WTC11 (cell line): ENCODE measurements around the gene C20orf204.

Experiments used
- CBFB ChIP-seq: sonication (generic); formaldehyde crosslinking; IDR thresholded peaks from 2 replicates; pipeline ENCODE4 v1.8.1; 2022; ENCODE audit warnings: mild to moderate bottlenecking, low read depth, missing genetic modification reagents
- FOXJ3 ChIP-seq: sonication (generic); formaldehyde crosslinking; IDR thresholded peaks from 2 replicates; pipeline ENCODE4 v1.9.0; 2021; ENCODE audit warnings: missing genetic modification reagents, mild to moderate bottlenecking, borderline replicate concordance
- FOXP1 ChIP-seq: sonication (generic); formaldehyde crosslinking; IDR thresholded peaks from 2 replicates; pipeline ENCODE4 v1.8.0; 2022; ENCODE audit warnings: missing genetic modification reagents, mild to moderate bottlenecking, moderate library complexity, borderline replicate concordance
- NR1H2 ChIP-seq: sonication (generic); formaldehyde crosslinking; IDR thresholded peaks from 2 replicates; pipeline ENCODE4 v1.9.0; 2021; ENCODE audit warnings: mild to moderate bottlenecking, moderate library complexity, missing genetic modification reagents
- NR3C1 ChIP-seq: sonication (generic); formaldehyde crosslinking; conservative IDR thresholded peaks from 2 replicates; pipeline ENCODE4 v1.8.1; 2023; ENCODE audit warnings: low read depth, mild to moderate bottlenecking, missing genetic modification reagents
- SMAD3 ChIP-seq: sonication (generic); formaldehyde crosslinking; IDR thresholded peaks from 2 replicates; pipeline ENCODE4 v1.8.0; 2022; ENCODE audit warnings: missing genetic modification reagents, mild to moderate bottlenecking, borderline replicate concordance
- TEAD4 ChIP-seq: sonication (generic); formaldehyde crosslinking; IDR thresholded peaks from 2 replicates; pipeline ENCODE4 v1.8.0; 2022; ENCODE audit warnings: mild to moderate bottlenecking, missing genetic modification reagents
- ZNF219 ChIP-seq: sonication (generic); formaldehyde crosslinking; IDR thresholded peaks from 2 replicates; pipeline ENCODE4 v1.8.0; 2023; ENCODE audit warnings: missing genetic modification reagents, mild to moderate bottlenecking, borderline replicate concordance
- ZNF232 ChIP-seq: sonication (generic); formaldehyde crosslinking; IDR thresholded peaks from 2 replicates; pipeline ENCODE4 v1.8.0; 2022; ENCODE audit warnings: mild to moderate bottlenecking, missing genetic modification reagents
- TF ChIP-seq, protein P1 (sequence below): fragments of 200-600 bp; IDR thresholded peaks from 2 replicates; pipeline ENCODE4 v1.8.0; 2022; ENCODE audit warnings: antibody characterized with exemption
- TF ChIP-seq, protein P2 (sequence below): sonication (generic); formaldehyde crosslinking; IDR thresholded peaks from 2 replicates; pipeline ENCODE4 v1.8.0; 2023; ENCODE audit warnings: mild to moderate bottlenecking, missing genetic modification reagents
- TF ChIP-seq, protein P3 (sequence below): sonication (generic); formaldehyde crosslinking; IDR thresholded peaks from 2 replicates; pipeline ENCODE4 v1.8.0; 2022; ENCODE audit warnings: mild to moderate bottlenecking, missing genetic modification reagents
- TF ChIP-seq, protein P4 (sequence below): sonication (generic); formaldehyde crosslinking; IDR thresholded peaks from 2 replicates; pipeline ENCODE4 v1.8.0; 2022; ENCODE audit warnings: mild to moderate bottlenecking, missing genetic modification reagents
- TF ChIP-seq, protein P5 (sequence below): sonication (generic); formaldehyde crosslinking; IDR thresholded peaks from 2 replicates; pipeline ENCODE4 v1.8.1; 2023; ENCODE audit warnings: mild to moderate bottlenecking, missing genetic modification reagents, moderate library complexity

DNA sequence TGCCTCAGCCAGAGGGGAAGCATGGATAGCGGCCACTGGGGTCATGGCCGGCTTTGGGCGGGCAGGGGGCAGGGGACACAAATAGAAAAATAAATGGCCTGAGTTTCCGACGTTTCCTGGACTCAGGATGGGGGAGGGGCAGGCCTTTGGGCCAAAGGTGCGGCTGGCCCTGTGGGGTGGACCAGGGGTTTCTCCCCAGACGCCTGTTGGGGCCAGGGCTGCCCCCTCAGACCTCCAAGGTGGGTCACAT lies 20.6 kb downstream of the C20orf204 start:
- TF ChIP-seq NR1H2 (CRISPR knock-in tag): no peak
- TF ChIP-seq, protein P1, sequence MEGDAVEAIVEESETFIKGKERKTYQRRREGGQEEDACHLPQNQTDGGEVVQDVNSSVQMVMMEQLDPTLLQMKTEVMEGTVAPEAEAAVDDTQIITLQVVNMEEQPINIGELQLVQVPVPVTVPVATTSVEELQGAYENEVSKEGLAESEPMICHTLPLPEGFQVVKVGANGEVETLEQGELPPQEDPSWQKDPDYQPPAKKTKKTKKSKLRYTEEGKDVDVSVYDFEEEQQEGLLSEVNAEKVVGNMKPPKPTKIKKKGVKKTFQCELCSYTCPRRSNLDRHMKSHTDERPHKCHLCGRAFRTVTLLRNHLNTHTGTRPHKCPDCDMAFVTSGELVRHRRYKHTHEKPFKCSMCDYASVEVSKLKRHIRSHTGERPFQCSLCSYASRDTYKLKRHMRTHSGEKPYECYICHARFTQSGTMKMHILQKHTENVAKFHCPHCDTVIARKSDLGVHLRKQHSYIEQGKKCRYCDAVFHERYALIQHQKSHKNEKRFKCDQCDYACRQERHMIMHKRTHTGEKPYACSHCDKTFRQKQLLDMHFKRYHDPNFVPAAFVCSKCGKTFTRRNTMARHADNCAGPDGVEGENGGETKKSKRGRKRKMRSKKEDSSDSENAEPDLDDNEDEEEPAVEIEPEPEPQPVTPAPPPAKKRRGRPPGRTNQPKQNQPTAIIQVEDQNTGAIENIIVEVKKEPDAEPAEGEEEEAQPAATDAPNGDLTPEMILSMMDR: no peak
- TF ChIP-seq NR3C1: no peak
- TF ChIP-seq ZNF219 (CRISPR knock-in tag): no peak
- no peak for TF ChIP-seq FOXJ3 (CRISPR knock-in tag)
- TF ChIP-seq, protein P2, sequence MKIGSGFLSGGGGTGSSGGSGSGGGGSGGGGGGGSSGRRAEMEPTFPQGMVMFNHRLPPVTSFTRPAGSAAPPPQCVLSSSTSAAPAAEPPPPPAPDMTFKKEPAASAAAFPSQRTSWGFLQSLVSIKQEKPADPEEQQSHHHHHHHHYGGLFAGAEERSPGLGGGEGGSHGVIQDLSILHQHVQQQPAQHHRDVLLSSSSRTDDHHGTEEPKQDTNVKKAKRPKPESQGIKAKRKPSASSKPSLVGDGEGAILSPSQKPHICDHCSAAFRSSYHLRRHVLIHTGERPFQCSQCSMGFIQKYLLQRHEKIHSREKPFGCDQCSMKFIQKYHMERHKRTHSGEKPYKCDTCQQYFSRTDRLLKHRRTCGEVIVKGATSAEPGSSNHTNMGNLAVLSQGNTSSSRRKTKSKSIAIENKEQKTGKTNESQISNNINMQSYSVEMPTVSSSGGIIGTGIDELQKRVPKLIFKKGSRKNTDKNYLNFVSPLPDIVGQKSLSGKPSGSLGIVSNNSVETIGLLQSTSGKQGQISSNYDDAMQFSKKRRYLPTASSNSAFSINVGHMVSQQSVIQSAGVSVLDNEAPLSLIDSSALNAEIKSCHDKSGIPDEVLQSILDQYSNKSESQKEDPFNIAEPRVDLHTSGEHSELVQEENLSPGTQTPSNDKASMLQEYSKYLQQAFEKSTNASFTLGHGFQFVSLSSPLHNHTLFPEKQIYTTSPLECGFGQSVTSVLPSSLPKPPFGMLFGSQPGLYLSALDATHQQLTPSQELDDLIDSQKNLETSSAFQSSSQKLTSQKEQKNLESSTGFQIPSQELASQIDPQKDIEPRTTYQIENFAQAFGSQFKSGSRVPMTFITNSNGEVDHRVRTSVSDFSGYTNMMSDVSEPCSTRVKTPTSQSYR (CRISPR knock-in tag): no peak
- no peak for TF ChIP-seq FOXP1
- TF ChIP-seq, protein P3, sequence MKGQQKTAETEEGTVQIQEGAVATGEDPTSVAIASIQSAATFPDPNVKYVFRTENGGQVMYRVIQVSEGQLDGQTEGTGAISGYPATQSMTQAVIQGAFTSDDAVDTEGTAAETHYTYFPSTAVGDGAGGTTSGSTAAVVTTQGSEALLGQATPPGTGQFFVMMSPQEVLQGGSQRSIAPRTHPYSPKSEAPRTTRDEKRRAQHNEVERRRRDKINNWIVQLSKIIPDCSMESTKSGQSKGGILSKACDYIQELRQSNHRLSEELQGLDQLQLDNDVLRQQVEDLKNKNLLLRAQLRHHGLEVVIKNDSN: no peak
- no peak for TF ChIP-seq CBFB (CRISPR knock-in tag)
- TF ChIP-seq TEAD4 (CRISPR knock-in tag): no peak
- TF ChIP-seq, protein P4, sequence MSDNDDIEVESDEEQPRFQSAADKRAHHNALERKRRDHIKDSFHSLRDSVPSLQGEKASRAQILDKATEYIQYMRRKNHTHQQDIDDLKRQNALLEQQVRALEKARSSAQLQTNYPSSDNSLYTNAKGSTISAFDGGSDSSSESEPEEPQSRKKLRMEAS (CRISPR knock-in tag): no peak
- TF ChIP-seq, protein P5, sequence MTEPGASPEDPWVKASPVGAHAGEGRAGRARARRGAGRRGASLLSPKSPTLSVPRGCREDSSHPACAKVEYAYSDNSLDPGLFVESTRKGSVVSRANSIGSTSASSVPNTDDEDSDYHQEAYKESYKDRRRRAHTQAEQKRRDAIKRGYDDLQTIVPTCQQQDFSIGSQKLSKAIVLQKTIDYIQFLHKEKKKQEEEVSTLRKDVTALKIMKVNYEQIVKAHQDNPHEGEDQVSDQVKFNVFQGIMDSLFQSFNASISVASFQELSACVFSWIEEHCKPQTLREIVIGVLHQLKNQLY: no peak
- no peak for TF ChIP-seq ZNF232 (CRISPR knock-in tag)
- no peak for TF ChIP-seq SMAD3 (CRISPR knock-in tag)
